Suppressor macrophage treated with lipopolysaccharide for 4 hours (primary cell): ENCODE results near the gene RIMBP3C.
"Not testable (repeated sequence)": the region's sequence is repeated elsewhere in the genome, so short reads cannot be mapped to it uniquely, and the experiment has no call there.

Source experiments
- DNase-seq: peaks from one replicate; pipeline ENCODE4 v3.0.0-alpha.2; 2020

RIMBP3C gene, protein sequence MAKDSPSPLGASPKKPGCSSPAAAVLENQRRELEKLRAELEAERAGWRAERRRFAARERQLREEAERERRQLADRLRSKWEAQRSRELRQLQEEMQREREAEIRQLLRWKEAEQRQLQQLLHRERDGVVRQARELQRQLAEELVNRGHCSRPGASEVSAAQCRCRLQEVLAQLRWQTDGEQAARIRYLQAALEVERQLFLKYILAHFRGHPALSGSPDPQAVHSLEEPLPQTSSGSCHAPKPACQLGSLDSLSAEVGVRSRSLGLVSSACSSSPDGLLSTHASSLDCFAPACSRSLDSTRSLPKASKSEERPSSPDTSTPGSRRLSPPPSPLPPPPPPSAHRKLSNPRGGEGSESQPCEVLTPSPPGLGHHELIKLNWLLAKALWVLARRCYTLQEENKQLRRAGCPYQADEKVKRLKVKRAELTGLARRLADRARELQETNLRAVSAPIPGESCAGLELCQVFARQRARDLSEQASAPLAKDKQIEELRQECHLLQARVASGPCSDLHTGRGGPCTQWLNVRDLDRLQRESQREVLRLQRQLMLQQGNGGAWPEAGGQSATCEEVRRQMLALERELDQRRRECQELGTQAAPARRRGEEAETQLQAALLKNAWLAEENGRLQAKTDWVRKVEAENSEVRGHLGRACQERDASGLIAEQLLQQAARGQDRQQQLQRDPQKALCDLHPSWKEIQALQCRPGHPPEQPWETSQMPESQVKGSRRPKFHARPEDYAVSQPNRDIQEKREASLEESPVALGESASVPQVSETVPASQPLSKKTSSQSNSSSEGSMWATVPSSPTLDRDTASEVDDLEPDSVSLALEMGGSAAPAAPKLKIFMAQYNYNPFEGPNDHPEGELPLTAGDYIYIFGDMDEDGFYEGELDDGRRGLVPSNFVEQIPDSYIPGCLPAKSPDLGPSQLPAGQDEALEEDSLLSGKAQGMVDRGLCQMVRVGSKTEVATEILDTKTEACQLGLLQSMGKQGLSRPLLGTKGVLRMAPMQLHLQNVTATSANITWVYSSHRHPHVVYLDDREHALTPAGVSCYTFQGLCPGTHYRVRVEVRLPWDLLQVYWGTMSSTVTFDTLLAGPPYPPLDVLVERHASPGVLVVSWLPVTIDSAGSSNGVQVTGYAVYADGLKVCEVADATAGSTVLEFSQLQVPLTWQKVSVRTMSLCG (N-terminal part only)

GRCh38 chr22:21551361-21551760 is at the start of gene RIMBP3C:
Gene RIMBP3C (minus strand): TSS chr22:21551461. CDS start chr22:21550976, 485 bp downstream.
- DNase-seq, result not testable (repeated sequence)

DNA sequence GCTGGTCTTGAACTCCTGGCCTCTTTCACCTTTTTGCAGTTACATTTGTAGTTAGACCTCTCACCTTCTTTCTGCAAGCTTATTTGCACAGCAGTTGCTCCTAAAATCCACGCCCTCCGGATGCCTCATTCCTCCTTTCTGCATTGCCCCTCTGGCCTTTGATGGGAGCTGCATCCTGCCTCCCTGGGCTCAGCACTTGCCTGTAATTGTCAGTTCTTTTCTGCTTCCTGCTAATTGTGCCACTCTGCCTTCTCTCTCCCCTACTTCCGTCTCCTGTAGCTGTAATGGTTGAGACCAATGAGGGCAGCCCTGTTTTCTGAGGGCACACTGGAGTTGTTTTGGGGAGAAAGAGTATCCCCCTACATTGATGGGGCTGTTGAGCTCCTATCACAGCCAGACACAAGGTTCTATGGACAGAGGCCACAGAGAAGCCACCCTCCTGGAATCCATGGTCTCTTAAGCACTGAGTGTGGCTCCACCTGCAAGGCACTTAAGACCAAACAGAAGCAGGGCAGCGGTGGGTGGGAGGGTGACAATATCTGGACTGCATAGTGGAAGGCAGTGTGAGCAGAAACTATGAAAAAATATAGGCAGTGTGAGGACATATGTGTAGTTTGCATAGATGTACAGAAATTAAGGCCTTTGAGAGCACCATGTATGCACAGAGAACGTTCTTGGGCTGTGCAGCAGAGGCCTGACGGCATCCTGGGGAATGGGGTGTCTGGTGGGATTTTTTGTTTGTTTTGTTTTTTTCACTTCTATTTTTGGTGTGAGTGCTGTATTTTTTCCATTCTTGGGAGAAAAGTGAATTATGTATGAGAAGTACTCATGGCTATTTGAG is 48.0 kb upstream of the RIMBP3C start:
- DNase-seq, result no peak

DNA sequence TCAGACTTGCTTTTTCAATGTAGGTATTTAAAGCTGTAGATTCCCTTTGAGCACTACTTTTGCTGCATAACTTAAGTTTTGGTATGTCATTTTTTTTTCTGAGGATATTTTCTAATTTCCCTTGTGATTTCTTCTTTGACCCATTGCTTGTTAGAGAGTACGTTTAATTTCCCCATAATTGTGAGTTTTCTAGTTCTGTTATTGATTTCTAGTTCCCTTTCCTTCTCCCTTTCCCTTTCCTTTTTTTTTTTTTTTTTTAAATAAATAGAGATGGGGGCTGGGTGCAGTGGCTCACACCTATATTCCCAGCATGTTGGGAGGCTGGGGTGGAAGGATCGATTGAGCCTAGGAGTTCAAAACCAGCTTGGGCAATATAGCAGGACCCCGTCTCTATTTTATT is 47.0 kb upstream of the RIMBP3C start:
- no peak for DNase-seq

- not testable (repeated sequence) for DNase-seq
Measured at GRCh38 chr22:21596356-21597135, 45.3 kb upstream of the RIMBP3C start.

DNA sequence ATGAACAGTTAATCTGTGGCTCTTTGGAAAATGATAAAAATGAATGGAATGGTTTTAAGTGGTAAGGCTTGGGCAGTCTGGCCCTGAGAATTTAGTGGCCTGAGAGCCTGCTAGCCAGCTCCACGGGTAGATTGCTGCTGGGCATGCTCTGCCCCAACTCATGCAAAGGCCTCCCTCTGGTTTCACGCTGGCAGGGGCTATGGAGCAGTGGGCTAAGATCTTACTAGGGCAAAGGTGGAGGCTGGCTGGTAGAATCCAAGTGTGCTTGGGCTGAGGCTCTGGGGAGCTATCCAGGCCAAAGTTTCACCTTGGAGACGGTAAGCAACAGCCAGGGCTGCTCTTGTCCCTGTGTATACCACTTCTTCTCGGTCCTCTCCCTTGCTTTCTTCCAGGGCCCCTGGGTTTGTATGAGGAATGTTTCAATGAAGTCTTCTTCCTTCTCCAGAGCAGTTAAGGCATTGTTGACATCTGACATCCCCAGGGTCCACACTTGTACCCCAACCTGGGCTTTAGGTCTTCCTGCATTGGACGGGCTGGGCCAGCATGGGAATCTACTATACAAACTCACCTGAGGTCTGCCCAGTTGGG is 43.7 kb upstream of the RIMBP3C start:
- DNase-seq, result no peak

- DNase-seq, result no peak
Measured at GRCh38 chr22:21593406-21594232, 42.4 kb upstream of the RIMBP3C start.

GRCh38 chr22:21592422-21592821 is 41.2 kb upstream of the RIMBP3C start:
- no peak for DNase-seq

DNA sequence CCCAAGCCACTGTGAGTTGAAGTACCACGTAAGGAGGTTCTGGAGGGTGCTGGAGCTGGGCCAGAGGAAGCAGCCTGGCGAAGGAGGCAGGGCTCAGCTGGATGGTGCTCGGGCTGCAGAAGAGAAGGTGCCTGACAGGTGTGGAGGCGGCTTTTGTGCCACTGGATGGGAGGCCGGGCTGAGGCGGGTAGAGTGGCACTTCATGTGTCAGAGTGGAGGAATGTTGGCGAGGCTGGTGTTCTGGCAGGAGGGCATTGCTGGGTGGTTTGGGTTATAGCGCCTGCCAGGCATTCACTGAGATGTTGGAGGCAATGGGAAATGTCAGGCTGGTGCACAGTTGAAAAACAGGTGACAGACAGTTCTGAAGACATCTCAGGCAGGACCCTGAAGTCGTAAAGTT is 40.4 kb upstream of the RIMBP3C start:
- DNase-seq, result no peak

DNA sequence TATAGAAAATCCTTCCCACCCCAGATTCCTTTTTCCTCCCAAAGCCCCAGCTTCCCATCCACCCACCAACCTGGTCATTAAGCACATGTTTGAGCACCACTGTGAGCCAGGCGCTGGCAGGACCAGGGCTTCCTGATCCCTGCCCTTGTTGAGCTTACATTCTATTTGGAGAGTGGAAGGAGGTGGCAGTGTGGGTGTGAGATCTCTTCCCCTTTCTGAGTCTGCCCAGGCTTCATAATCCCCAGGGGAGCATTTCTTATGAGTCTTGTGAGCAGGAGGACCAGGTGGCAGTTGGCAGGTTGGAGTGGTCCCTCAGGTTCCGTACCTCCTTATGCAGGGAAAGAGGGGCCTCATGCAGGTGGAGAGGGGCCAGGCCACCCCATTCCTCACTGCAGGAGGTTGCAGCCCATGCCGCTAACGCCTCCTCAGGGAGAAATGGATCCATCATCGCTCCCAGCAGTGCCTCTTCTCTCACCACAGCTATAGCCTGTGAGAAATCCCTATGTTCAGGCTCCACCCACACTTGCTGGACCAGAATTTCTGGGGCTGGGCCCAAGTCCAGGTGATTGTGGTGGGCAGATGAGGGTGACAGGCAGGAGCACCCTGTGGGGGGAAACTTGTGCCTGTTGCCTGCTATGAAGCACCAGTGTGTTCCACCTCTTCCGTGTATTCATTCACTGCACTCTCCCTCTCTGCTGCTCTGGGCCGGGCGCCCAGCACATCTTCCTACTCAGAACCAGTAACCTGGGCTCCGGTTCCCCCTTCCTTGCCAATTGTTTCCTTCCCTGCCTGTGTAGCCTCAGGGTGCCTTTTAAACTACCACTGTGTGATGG is 39.8 kb upstream of the RIMBP3C start:
- DNase-seq, result no peak

DNA sequence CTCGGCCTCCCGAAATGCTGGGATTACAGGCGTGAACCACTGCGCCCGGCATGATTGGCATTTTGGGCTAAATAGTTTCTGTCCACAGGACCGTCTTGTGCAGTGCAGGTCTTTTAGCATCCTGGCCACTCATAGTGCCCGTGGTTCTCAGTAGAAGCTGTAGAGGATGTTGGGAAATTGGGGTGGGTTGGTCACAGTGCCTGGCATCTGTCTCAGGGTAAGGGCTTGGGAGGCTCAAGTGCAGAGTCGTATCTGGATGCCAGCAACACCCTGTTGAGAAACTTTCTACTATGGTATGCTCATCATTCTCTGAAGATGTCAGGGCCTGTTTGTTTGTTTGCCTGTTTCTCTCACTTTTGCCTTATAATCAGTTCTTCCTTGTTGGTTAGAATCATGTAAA is 38.1 kb upstream of the RIMBP3C start:
- peak; percentile 50 for DNase-seq

DNA sequence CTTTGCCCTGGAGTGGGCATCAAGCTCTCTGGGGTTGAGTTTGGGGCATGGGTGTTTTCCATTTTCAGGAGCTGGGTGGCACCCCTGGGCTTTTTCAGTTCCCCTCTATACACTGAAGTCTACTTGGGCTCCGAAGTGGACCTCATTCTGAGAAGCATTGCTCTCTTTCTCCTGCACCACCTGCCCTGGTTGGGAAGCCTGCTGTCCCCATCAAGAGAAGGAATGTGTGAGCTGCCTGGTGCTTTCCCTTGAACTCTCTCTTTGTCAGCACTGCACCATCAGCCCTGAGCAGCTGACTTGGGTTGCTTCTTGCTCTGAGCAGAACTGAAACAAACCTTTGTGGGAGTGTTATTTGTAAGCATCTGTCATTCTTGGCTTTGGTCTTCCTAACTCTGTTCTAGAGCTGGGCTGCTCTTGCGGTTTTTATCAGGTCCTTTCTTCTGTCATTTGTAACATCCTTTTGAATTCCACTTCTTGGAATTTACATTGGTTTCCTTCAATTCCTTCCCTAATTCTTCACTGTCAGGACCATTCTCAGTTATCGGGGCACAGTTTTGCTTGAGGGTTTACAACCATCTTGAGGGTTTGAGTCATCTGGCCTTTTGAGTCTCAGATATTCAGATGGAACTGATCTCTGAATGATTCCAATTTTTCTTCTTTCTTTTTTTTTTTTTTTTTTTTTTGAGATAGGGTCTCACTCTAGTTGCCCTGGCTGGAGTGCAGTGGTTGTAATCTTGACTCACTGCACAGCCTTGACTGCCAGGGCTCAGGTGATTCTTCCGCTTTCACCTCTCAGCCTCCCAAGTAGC is 36.7 kb upstream of the RIMBP3C start:
- peak; percentile 88 for DNase-seq

- no peak for DNase-seq
Measured at GRCh38 chr22:21585389-21585788, 34.1 kb upstream of the RIMBP3C start.

GRCh38 chr22:21582801-21583740 is 31.8 kb upstream of the RIMBP3C start:
- no peak for DNase-seq

DNA sequence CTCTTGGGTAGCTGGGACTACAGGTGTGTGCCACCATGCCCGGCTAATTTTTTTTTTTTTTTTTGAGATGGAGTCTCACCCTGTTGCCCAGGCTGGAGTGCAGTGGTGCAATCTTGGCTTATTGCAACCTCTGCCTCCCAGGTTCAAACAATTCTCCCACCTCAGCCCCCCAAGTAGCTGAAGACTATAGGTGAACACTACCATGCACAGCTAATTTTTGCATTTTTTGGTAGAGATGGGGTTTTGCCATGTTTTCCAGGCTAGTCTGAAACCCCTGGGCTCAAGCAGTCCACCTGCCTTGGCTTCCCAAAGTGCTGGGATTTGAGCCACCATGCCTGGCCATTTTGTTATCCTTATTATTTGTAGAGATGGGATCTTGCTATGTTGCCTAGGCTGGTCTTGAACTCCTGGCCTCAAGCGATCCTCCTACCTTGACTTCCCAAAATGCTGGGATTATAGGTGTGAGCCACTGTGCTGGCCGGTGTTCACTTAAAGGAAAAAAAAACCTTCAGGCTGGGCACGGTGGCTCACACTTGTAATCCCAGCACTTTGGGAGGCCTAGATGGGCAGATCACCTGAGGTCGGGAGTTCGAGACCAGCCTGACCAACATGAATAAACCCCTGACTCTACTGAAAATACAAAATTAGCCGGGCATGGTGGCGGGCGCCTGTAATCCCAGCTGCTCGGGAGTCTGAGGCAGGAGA is 29.9 kb upstream of the RIMBP3C start:
- DNase-seq, result not testable (repeated sequence)

- not testable (repeated sequence) for DNase-seq
Measured at GRCh38 chr22:21580623-21581007, 29.4 kb upstream of the RIMBP3C start.

DNA sequence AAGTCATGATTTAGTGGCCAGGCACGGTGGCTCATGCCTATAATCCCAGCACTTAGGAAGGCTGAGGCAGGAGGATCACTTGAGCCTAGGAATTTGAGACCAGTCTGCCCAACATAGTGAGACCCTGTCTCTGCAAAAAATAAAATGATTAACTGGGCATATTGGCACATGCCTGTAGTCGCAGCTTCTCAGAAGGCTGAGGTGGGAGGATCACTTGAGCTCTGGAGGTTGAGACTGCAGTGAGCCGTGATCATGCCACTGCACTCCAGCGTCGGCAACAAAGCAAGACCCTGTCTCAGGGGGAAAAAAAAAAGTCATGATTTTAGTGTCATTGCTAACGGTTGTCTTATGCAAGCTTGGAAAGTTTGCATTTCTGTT is 28.2 kb upstream of the RIMBP3C start:
- no peak for DNase-seq
